Stimulated activated CD4-positive, alpha-beta T cell treated with anti-CD3 and anti-CD28 coated beads, Interleukin-1b, Interleukin-23, amount 100 ng/mL, for 48 hours (primary cell): ENCODE measurements around the gene DNAJC11.
"Not testable (repeated sequence)": the region's sequence is repeated elsewhere in the genome, so short reads cannot be mapped to it uniquely, and the experiment has no call there.

Experiments
- DNase-seq: peaks from one replicate; pipeline ENCODE4 v3.0.0-alpha.2; 2020

DNAJC11 gene

GRCh38 chr1:6651909-6652308 lies 49.7 kb downstream of the DNAJC11 start:
- DNase-seq = no peak

GRCh38 chr1:6648556-6648955 lies 53.1 kb downstream of the DNAJC11 start:
- DNase-seq = no peak

- DNase-seq = peak; percentile 31
Observed at GRCh38 chr1:6646499-6647148, 55.0 kb downstream of the DNAJC11 start.

GRCh38 chr1:6645018-6645417 lies 56.6 kb downstream of the DNAJC11 start:
- DNase-seq = no peak

GRCh38 chr1:6640867-6641266 lies 60.7 kb downstream of the DNAJC11 start:
- DNase-seq = not testable (repeated sequence)

- DNase-seq = no peak
Observed at GRCh38 chr1:6638226-6638625, 63.4 kb downstream of the DNAJC11 start.

GRCh38 chr1:6637770-6638169 lies 63.8 kb downstream of the DNAJC11 start:
- no peak for DNase-seq

- not testable (repeated sequence) for DNase-seq
Observed at GRCh38 chr1:6636778-6637177, 64.8 kb downstream of the DNAJC11 start.

GRCh38 chr1:6635910-6636760 lies 65.5 kb downstream of the DNAJC11 start:
- DNase-seq = no peak

- no peak for DNase-seq
Observed at GRCh38 chr1:6635161-6635909, 66.3 kb downstream of the DNAJC11 start.

GRCh38 chr1:6634371-6635052 lies 67.1 kb downstream of the DNAJC11 start:
- DNase-seq = peak; percentile 38

GRCh38 chr1:6632588-6633514 lies 68.8 kb downstream of the DNAJC11 start:
- no peak for DNase-seq

- DNase-seq = no peak
Observed at GRCh38 chr1:6631058-6631457, 70.6 kb downstream of the DNAJC11 start.

- no peak for DNase-seq
Observed at GRCh38 chr1:6630027-6630426, 71.6 kb downstream of the DNAJC11 start.

GRCh38 chr1:6628971-6629479 lies 72.6 kb downstream of the DNAJC11 start:
- no peak for DNase-seq

- no peak for DNase-seq
Observed at GRCh38 chr1:6627841-6628545, 73.6 kb downstream of the DNAJC11 start.

GRCh38 chr1:6627031-6627430 lies 74.6 kb downstream of the DNAJC11 start:
- no peak for DNase-seq

GRCh38 chr1:6625584-6626149 lies 75.9 kb downstream of the DNAJC11 start:
- DNase-seq = no peak

- DNase-seq = peak; percentile 87
Observed at GRCh38 chr1:6624710-6625583, 76.7 kb downstream of the DNAJC11 start, which contains the start of gene THAP3. Gene THAP3, plus strand, starts transcription at chr1:6624868. Its CDS starts 351 bp downstream, at chr1:6625219.
